Gastroesophageal sphincter (tissue), 4 donors: ENCODE results near the gene TNS1. TPM values are rescaled to one million over a fixed set of nuclear protein-coding genes. Genes with fewer than 3 reads are reported as not detected.

Experiments used
- ATAC-seq: fragments of 150-250 bp; one replicate; pipeline ENCODE4 v1.9.1; 2016; ENCODE audit warnings: mild to moderate bottlenecking, moderate library complexity
- H3K27ac ChIP-seq, 4 donors: fragments of 200-600 bp; sonication (generic) in 3 of 4; 1 replicate in 3 of 4; 2 replicates in 1 of 4; pipeline ENCODE4 v1.5.1; 2016 to 2019
- H3K27me3 ChIP-seq: fragments of 200-600 bp; sonication (generic); one replicate; pipeline ENCODE4 v1.5.1; 2019
- H3K36me3 ChIP-seq, 2 donors: fragments of 200-600 bp; sonication (generic); one replicate each; pipeline ENCODE4 v1.5.1; 2019; ENCODE audit warnings: control low read depth in 1 of 2
- H3K4me1 ChIP-seq, 3 donors: fragments of 200-600 bp; sonication (generic); 1 replicate in 2 of 3; 2 replicates in 1 of 3; pipeline ENCODE4 v1.5.1; 2016 to 2019; ENCODE audit warnings: control low read depth in 2 of 3
- H3K4me3 ChIP-seq, 2 donors: fragments of 200-600 bp; sonication (generic); one replicate each; pipeline ENCODE4 v1.5.1; 2019; ENCODE audit warnings: mild to moderate bottlenecking in 1 of 2, moderate library complexity in 1 of 2
- H3K9me3 ChIP-seq, 3 donors: fragments of 200-600 bp; sonication (generic); one replicate each; pipeline ENCODE4 v1.5.1; 2017 to 2019; ENCODE audit warnings: control low read depth in 2 of 3
- CTCF ChIP-seq, 4 experiments: fragments of 200-600 bp in 2 of 4; fragments of 450-650 bp in 2 of 4; sonication (generic) in 1 of 4; IDR thresholded peaks; one replicate each; pipeline ENCODE4 v1.5.1; 2017 to 2019; ENCODE audit warnings: antibody characterized with exemption in 4 of 4, mild to moderate bottlenecking in 2 of 4, moderate library complexity in 2 of 4
- EP300 ChIP-seq: sonication (generic); formaldehyde crosslinking; IDR thresholded peaks from one replicate; pipeline ENCODE4 v1.6.1; 2017; ENCODE audit warnings: antibody characterized with exemption, mild to moderate bottlenecking
- POLR2A ChIP-seq, 2 donors: fragments of 450-650 bp; IDR thresholded peaks; one replicate each; pipeline ENCODE4 v1.6.1; 2017; ENCODE audit warnings: antibody characterized with exemption in 2 of 2, mild to moderate bottlenecking in 2 of 2, moderate library complexity in 1 of 2
- POLR2AphosphoS5 ChIP-seq: sonication (generic); formaldehyde crosslinking; IDR thresholded peaks from one replicate; pipeline ENCODE4 v1.6.1; 2017; ENCODE audit warnings: antibody characterized with exemption
- WGBS, 2 donors: methylation state at CpG; one replicate each; pipeline ENCODE4 v1.1.5; 2018; ENCODE audit warnings: low coverage in 1 of 2; 5-methylcytosine and 5-hydroxymethylcytosine counted together
- total RNA-seq, 4 donors: library from RNA; depleted of rRNA; stranded (reverse); fragments of >200 nt; gene quantifications; one replicate each; pipeline ENCODE4 v1.1.0, GENCODE V29; 2016

The TNS1 gene
- total RNA-seq, 4 donors from 2014 or later, result 825 to 2,193 (median 1,462) TPM

- Histone ChIP-seq H3K27me3 (no peaks in the 10 kb centered on the region), H3K27ac (peak overlapping the region in 3 of 4 donors; percentile 43 to 72 (median 72)), H3K4me1 (peaks cover 0 to 46% (median 2%) of the 10 kb centered on the region in 3 donors), H3K36me3 (peaks cover 0 to 38% of the 10 kb centered on the region in 2 donors), H3K4me3 (no peak overlapping the region), H3K9me3 (no peaks in the 10 kb centered on the region)
- 41 to 50% methylated on average over 2 of the region's 5 CpGs for WGBS, 2 donors
- TF ChIP-seq POLR2A (IDR thresholded peaks at IDR 0.05) (no peak), POLR2AphosphoS5 (no peak), EP300 (no peak), CTCF (IDR thresholded peaks at IDR 0.05) (no peak)
- ATAC-seq, result peak; percentile 7
These were observed 212.0 kb downstream of the TNS1 start for GRCh38 chr2:217790681-217791392.

GRCh38 chr2:217790195-217790594, 212.6 kb downstream of the TNS1 start:
- H3K36me3 ChIP-seq, result peaks cover 0 to 38% of the 10 kb centered on the region in 2 donors
- no peak for TF ChIP-seq POLR2AphosphoS5
- TF ChIP-seq POLR2A (IDR thresholded peaks at IDR 0.05), result no peak
- TF ChIP-seq EP300, result no peak
- TF ChIP-seq CTCF (IDR thresholded peaks at IDR 0.05), result peak in 1 of 4 experiments; percentile 16

GRCh38 chr2:217789736-217790181, 213.0 kb downstream of the TNS1 start:
- no peaks in the 10 kb centered on the region for H3K27me3 ChIP-seq
- 70% methylated on average over 5 to 6 of the region's 13 CpGs for WGBS, 2 donors
- peak overlapping the region in 1 of 2 donors; percentile 15 for H3K4me3 ChIP-seq
- no peak for ATAC-seq
- peak overlapping the region; percentile 6 to 72 (median 58) for H3K27ac ChIP-seq
- H3K36me3 ChIP-seq, result peaks cover 0 to 38% of the 10 kb centered on the region in 2 donors
- H3K9me3 ChIP-seq, result no peaks in the 10 kb centered on the region
- no peak for TF ChIP-seq POLR2AphosphoS5
- TF ChIP-seq POLR2A (IDR thresholded peaks at IDR 0.05), result no peak
- TF ChIP-seq EP300, result no peak
- TF ChIP-seq CTCF (IDR thresholded peaks at IDR 0.05), result no peak
- H3K4me1 ChIP-seq, result peaks cover 0 to 53% (median 2%) of the 10 kb centered on the region in 3 donors

More at GRCh38 chr2:217790195-217790594, 212.6 kb downstream of the TNS1 start:
- ATAC-seq, result no peak
- peak overlapping the region in 1 of 2 donors; percentile 15 for H3K4me3 ChIP-seq
- H3K27ac ChIP-seq, result peak overlapping the region; percentile 6 to 72 (median 58)
- no peaks in the 10 kb centered on the region for H3K9me3 ChIP-seq
- no peaks in the 10 kb centered on the region for H3K27me3 ChIP-seq
- H3K4me1 ChIP-seq, result peaks cover 0 to 51% (median 2%) of the 10 kb centered on the region in 3 donors
- 41 to 64% methylated on average over 7 to 8 of the region's 10 CpGs for WGBS, 2 donors

- WGBS, 2 donors, result 8 to 24% methylated on average over 2 to 5 of the region's 15 CpGs
- peak; percentile 65 for ATAC-seq
- no peaks in the 10 kb centered on the region for H3K27me3 ChIP-seq
- H3K27ac ChIP-seq, result peak overlapping the region; percentile 6 to 72 (median 58)
- H3K9me3 ChIP-seq, result no peaks in the 10 kb centered on the region
- peaks cover 0 to 38% of the 10 kb centered on the region in 2 donors for H3K36me3 ChIP-seq
- peak overlapping the region in 1 of 2 donors; percentile 15 for H3K4me3 ChIP-seq
- TF ChIP-seq EP300 (no peak), POLR2AphosphoS5 (peak; percentile 64), CTCF (IDR thresholded peaks at IDR 0.05) (peak; percentile 96 to 100 (median 98))
- H3K4me1 ChIP-seq, result peaks cover 0 to 47% (median 0%) of the 10 kb centered on the region in 3 donors
These were observed 213.6 kb downstream of the TNS1 start for GRCh38 chr2:217789003-217789735.
